ENCODE results near the gene USP32. TPM values are rescaled to one million over a fixed set of nuclear protein-coding genes. Genes with fewer than 3 reads are reported as not detected.

Gene USP32
- polyA plus RNA-seq, 1 experiment = 23.8 TPM

- no peaks in the 10 kb centered on the region for H3K36me3 ChIP-seq (ENCODE audit: control insufficient read depth, insufficient read depth, low read length)
- CTCF ChIA-PET = interaction anchor here (0.9 to 1.6 kb wide), 5 partner anchors 8 to 17 kb away, joined by 3 to 4 read pairs (median 3); no protein-coding TSS in a partner anchor
- H3K4me3 ChIP-seq (ENCODE audit: low read depth, low read length) = no peak overlapping the region
- H3K27me3 ChIP-seq (ENCODE audit: control insufficient read depth, insufficient read depth, low read length) = peaks cover 30% of the 10 kb centered on the region
- DNase-seq (ENCODE audit: low read depth) = no peak
- POLR2A ChIA-PET = interaction anchor here (0.5 kb wide), 1 partner anchor 12 kb away, joined by 4 read pairs; no protein-coding TSS in a partner anchor
- no peak for TF ChIP-seq CTCF (IDR thresholded peaks at IDR 0.05; ENCODE audit: insufficient read depth, low read depth, low read length)
These were observed 238.1 kb downstream of the USP32 start for GRCh38 chr17:60153606-60154390.

- Histone ChIP-seq H3K4me3 (ENCODE audit: low read depth, low read length) (no peak overlapping the region), H3K36me3 (ENCODE audit: control insufficient read depth, insufficient read depth, low read length) (no peaks in the 10 kb centered on the region), H3K27me3 (ENCODE audit: control insufficient read depth, insufficient read depth, low read length) (peaks cover 30% of the 10 kb centered on the region)
- ChIA-PET POLR2A (no interaction called here), CTCF (interaction anchor here (0.7 to 1.6 kb wide), 5 partner anchors 9 to 270 kb away, joined by 3 to 5 read pairs (median 4); no protein-coding TSS in a partner anchor)
- no peak for TF ChIP-seq CTCF (IDR thresholded peaks at IDR 0.05; ENCODE audit: insufficient read depth, low read depth, low read length)
- no peak for DNase-seq (ENCODE audit: low read depth)
These were observed 240.6 kb downstream of the USP32 start for GRCh38 chr17:60151355-60151754.

- ChIA-PET POLR2A (no interaction called here), CTCF (interaction anchor here (0.6 to 2.0 kb wide), 4 partner anchors 8 to 268 kb away, joined by 3 to 7 read pairs (median 4); no protein-coding TSS in a partner anchor)
- no peak for TF ChIP-seq CTCF (IDR thresholded peaks at IDR 0.05; ENCODE audit: insufficient read depth, low read depth, low read length)
- Histone ChIP-seq H3K36me3 (ENCODE audit: control insufficient read depth, insufficient read depth, low read length) (no peaks in the 10 kb centered on the region), H3K27me3 (ENCODE audit: control insufficient read depth, insufficient read depth, low read length) (peaks cover 35% of the 10 kb centered on the region), H3K4me3 (ENCODE audit: low read depth, low read length) (no peak within 1 kb of the TSS)
- no peak for DNase-seq (ENCODE audit: low read depth)
These were observed 242.0 kb downstream of the USP32 start, which contains the start of gene CA4 for GRCh38 chr17:60149691-60150582. TSS of gene CA4 (plus strand) at chr17:60149973. CDS start at chr17:60150035, 62 bp downstream.

GRCh38 chr17:60148373-60148772 is 243.6 kb downstream of the USP32 start:
- ChIA-PET CTCF (no interaction called here), POLR2A (no interaction called here)
- H3K27me3 ChIP-seq (ENCODE audit: control insufficient read depth, insufficient read depth, low read length) = peaks cover 40% of the 10 kb centered on the region
- H3K36me3 ChIP-seq (ENCODE audit: control insufficient read depth, insufficient read depth, low read length) = no peaks in the 10 kb centered on the region
- no peak overlapping the region for H3K4me3 ChIP-seq (ENCODE audit: low read depth, low read length)
- TF ChIP-seq CTCF (IDR thresholded peaks at IDR 0.05; ENCODE audit: insufficient read depth, low read depth, low read length) = no peak
- no peak for DNase-seq (ENCODE audit: low read depth)
